ENCODE results near the gene ZNF792. TPM values are rescaled to one million over a fixed set of nuclear protein-coding genes. Genes with fewer than 3 reads are reported as not detected.

The ZNF792 gene
- total and polyA plus RNA-seq, 2 of the 4 experiments (the other 2 are of a cell fraction), result 1.5 to 4.8 TPM

- Histone ChIP-seq H3K4me2 (ENCODE audit: low read depth, low read length) (no peak overlapping the region), H2AFZ (replicated peaks; ENCODE audit: low read length, poor library complexity) (peak overlapping the region; percentile 37), H3K56ac (ENCODE audit: extremely low read depth, insufficient read depth, low read length) (no peak overlapping the region), H4K8ac (ENCODE audit: low read depth in 2 of 2, low read length in 2 of 2) (no peak overlapping the region), H3K79me1 (ENCODE audit: low read depth in 1 of 2, low read length in 2 of 2) (peaks cover 26 to 86% of the 10 kb centered on the region in 2 experiments), H3K27me3 (ENCODE audit: control insufficient read depth, insufficient read depth, low read length) (no peaks in the 10 kb centered on the region), H3K14ac (replicated peaks; ENCODE audit: low read depth, low read length) (no peak overlapping the region), H3K4me3 (ENCODE audit: insufficient read depth, low read depth, low read length) (no peak overlapping the region), H4K20me1 (ENCODE audit: insufficient read depth, low read length) (peaks cover 63% of the 10 kb centered on the region), H3K9me1 (ENCODE audit: insufficient read depth, low read length) (peaks cover 23% of the 10 kb centered on the region), H2BK120ac (ENCODE audit: low read depth, low read length) (no peak overlapping the region), H3K9ac (ENCODE audit: low read depth, low read length) (no peak overlapping the region), H3K4ac (ENCODE audit: low read depth, low read length) (no peak overlapping the region), H3K4me1 (ENCODE audit: control insufficient read depth, insufficient read depth, low read length) (peaks cover 19% of the 10 kb centered on the region), H2AK9ac (replicated peaks; ENCODE audit: low read depth, low read length, poor library complexity) (no peak overlapping the region), H2BK20ac (ENCODE audit: low read depth, low read length) (no peak overlapping the region), H2BK15ac (ENCODE audit: low read depth, low read length) (no peak overlapping the region), H3K18ac (ENCODE audit: low read depth, low read length) (no peak overlapping the region), H3K9me3 (ENCODE audit: control insufficient read depth, insufficient read depth, low read length) (no peaks in the 10 kb centered on the region), H4K91ac (ENCODE audit: insufficient read depth, low read depth, low read length) (no peak overlapping the region), H2BK5ac (ENCODE audit: low read depth, low read length, poor library complexity, severe bottlenecking) (no peak overlapping the region), H3K27ac (ENCODE audit: insufficient read depth, low read length) (no peak overlapping the region), H3K23ac (ENCODE audit: low read depth, low read length) (no peak overlapping the region), H4K5ac (ENCODE audit: low read depth, low read length) (no peak overlapping the region), H3K36me3 (ENCODE audit: control insufficient read depth, insufficient read depth, low read length) (peaks cover 23% of the 10 kb centered on the region), H2AK5ac (ENCODE audit: low read depth, low read length) (0 out of 2 replicates have a peak overlapping the region, but pooled peaks have one; percentile 28)
- ChIA-PET CTCF (no interaction called here), POLR2A (ENCODE audit: unreplicated experiment) (no interaction called here)
- WGBS, 2 experiments (ENCODE audit: extremely low coverage in 2 of 2, insufficient read length in 1 of 2), result 93% methylated on average over 3 of the region's 18 CpGs; no CpG with 5 or more reads in 1 of the 2 experiments
- intact Hi-C loops (cut with micrococcal nuclease), result no loop called here
- dilution Hi-C loops (cut with HindIII; ENCODE audit: low sequenced_read_pairs, unreplicated experiment), result no loop called here
- no TSS peak for BruUV-seq (replicated peaks)
- in situ Hi-C loops (cut with MboI; ENCODE audit: low sequenced_read_pairs), result no loop called here
- TF ChIP-seq ELK1 (IDR thresholded peaks at IDR 0.05; ENCODE audit: borderline replicate concordance, low read depth, low read length) (no peak), MAZ (IDR thresholded peaks at IDR 0.05; ENCODE audit: borderline replicate concordance, low read depth, low read length) (no peak), POLR2A (IDR thresholded peaks at IDR 0.05; ENCODE audit: low read depth, low read length) (no peak), RFX5 (IDR thresholded peaks at IDR 0.05; ENCODE audit: low read depth, low read length) (no peak), SMC3 (IDR thresholded peaks at IDR 0.05; ENCODE audit: low read depth, low read length) (no peak), USF2 (IDR thresholded peaks at IDR 0.05; ENCODE audit: low read depth, low read length) (no peak), MXI1 (IDR thresholded peaks at IDR 0.05; ENCODE audit: borderline replicate concordance, low read depth, low read length) (no peak), CEBPB (IDR thresholded peaks at IDR 0.05; ENCODE audit: low read depth, low read length) (no peak), BHLHE40 (IDR thresholded peaks at IDR 0.05; ENCODE audit: low read depth, low read length) (no peak), MAFK (IDR thresholded peaks at IDR 0.05; ENCODE audit: low read depth, low read length) (no peak), NFE2L2 (IDR thresholded peaks at IDR 0.05; ENCODE audit: low read depth, low read length) (no peak), CTCF (conservative IDR thresholded peaks at IDR 0.05; ENCODE audit: low read depth, low read length) (no peak), RAD21 (IDR thresholded peaks at IDR 0.05; ENCODE audit: low read length) (no peak), FOS (IDR thresholded peaks at IDR 0.05; ENCODE audit: low read depth, low read length) (no peak), RCOR1 (IDR thresholded peaks at IDR 0.05; ENCODE audit: insufficient replicate concordance, low read length) (no peak)
- no peak for DNase-seq
- ATAC-seq (ENCODE audit: low read depth), result no peak
Measured at GRCh38 chr19:35004517-35005255, 40.7 kb upstream of the ZNF792 start.

All from IMR-90 (cell line).